ENCODE measurements around the gene OCEL1.

Gene OCEL1

DNA sequence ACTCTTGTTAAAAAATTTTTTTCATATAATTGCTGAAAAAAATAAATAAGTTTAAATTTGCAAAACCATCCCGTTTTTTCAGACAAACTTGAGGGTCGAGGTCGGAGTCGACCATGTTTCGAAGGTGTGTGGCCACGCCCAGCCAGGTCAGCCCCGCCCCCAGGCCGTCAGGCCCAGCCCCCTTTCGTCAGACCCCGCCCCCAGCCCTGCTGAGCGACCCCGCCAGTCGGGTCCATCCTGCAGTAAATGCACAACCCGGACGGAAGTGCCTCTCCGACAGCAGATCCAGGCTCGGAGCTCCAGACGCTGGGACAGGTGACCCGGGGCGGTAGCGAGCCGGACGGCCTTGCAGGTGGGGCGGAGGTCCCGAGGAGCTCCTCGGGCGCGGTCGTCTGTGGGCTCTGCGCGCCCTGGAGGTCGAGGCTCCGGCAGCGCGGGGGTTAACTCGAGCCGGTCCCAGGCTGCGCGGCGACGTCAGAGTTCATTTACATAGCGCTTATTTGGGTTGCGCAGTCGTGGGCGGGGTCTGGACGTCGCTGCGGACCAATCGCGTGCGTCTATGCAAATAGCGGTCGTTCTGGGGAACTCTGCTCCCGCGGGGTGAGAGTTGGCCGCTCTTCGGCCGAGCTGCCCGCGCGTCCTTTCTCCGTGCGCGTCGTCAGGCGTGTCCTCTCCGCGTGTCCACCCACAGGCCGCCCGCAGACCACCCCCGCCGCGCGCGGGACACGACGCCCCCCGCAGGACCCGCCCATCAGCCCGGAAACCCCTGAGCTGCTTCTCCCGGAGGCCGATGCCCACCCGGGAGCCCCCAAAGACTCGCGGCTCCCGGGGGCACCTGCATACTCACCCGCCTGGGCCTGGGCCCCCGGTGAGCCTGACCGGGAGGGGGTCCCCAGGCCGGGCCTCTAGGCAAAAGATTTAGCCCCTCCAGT lies at the start of gene OCEL1 (continued):
- TF ChIP-seq, protein P1, sequence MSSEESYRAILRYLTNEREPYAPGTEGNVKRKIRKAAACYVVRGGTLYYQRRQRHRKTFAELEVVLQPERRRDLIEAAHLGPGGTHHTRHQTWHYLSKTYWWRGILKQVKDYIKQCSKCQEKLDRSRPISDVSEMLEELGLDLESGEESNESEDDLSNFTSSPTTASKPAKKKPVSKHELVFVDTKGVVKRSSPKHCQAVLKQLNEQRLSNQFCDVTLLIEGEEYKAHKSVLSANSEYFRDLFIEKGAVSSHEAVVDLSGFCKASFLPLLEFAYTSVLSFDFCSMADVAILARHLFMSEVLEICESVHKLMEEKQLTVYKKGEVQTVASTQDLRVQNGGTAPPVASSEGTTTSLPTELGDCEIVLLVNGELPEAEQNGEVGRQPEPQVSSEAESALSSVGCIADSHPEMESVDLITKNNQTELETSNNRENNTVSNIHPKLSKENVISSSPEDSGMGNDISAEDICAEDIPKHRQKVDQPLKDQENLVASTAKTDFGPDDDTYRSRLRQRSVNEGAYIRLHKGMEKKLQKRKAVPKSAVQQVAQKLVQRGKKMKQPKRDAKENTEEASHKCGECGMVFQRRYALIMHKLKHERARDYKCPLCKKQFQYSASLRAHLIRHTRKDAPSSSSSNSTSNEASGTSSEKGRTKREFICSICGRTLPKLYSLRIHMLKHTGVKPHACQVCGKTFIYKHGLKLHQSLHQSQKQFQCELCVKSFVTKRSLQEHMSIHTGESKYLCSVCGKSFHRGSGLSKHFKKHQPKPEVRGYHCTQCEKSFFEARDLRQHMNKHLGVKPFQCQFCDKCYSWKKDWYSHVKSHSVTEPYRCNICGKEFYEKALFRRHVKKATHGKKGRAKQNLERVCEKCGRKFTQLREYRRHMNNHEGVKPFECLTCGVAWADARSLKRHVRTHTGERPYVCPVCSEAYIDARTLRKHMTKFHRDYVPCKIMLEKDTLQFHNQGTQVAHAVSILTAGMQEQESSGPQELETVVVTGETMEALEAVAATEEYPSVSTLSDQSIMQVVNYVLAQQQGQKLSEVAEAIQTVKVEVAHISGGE (tag by site-specific recombination; conservative IDR thresholded peaks at IDR 0.05; ENCODE audit: low read depth) = peak; percentile 87
- TF ChIP-seq ZNF548 (tag by site-specific recombination; IDR thresholded peaks at IDR 0.05) = no peak
- TF ChIP-seq BCL11B (tag by site-specific recombination; IDR thresholded peaks at IDR 0.05; ENCODE audit: low read depth) = peak; percentile 48; the same call in 1 of the 2 replicates

DNA sequence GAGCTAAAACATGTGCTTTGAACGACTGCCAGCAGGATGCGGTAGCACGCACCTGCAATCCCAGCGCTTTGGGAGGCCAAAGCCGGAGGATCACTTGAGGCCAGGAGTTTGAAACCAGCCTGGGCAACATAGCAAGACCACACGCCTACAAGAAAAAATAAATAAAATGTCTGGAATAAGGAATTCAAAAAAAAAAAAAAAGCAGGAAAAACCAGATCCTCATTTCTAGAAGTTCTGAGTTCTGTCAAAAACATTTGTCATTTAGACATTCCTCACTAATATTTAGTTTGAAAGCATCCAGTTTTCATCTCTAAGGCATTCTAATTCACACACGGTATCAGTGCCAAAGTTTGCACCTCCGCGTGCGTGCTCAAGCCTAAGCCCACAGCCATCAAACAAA lies 47.7 kb upstream of the OCEL1 start:
- CTCF ChIA-PET = interaction anchor here (0.7 kb wide), 1 partner anchor 38 kb away, joined by 4 read pairs; no protein-coding TSS in a partner anchor
- Histone ChIP-seq H3K4me1 (ENCODE audit: control insufficient read depth, insufficient read depth, low read length) (no peaks in the 10 kb centered on the region), H3K36me3 (ENCODE audit: control insufficient read depth in 2 of 2, insufficient read depth in 1 of 2, low read length in 2 of 2) (peaks cover 0 to 22% of the 10 kb centered on the region in 2 experiments; a peak in 2 of 3 replicates), H3K27ac (ENCODE audit: extremely low read depth, low read depth, low read length) (no peak overlapping the region), H3K9me3 (ENCODE audit: control insufficient read depth, insufficient read depth, low read depth, low read length) (no peaks in the 10 kb centered on the region), H3K4me3 (ENCODE audit: low read depth, low read length) (no peak overlapping the region)
- TF ChIP-seq ZNF184 (tag by site-specific recombination; IDR thresholded peaks at IDR 0.05) (no peak), ZBTB1 (tag by site-specific recombination; IDR thresholded peaks at IDR 0.05) (no peak), KLF10 (tag by site-specific recombination; IDR thresholded peaks at IDR 0.05) (no peak), ZNF132 (tag by site-specific recombination; IDR thresholded peaks at IDR 0.05; ENCODE audit: borderline replicate concordance) (no peak), ZNF561 (tag by site-specific recombination; IDR thresholded peaks at IDR 0.05; ENCODE audit: borderline replicate concordance) (no peak), ZNF311 (tag by site-specific recombination; IDR thresholded peaks at IDR 0.05; ENCODE audit: borderline replicate concordance) (no peak), ZNF239 (tag by site-specific recombination; IDR thresholded peaks at IDR 0.05) (no peak), ZNF626 (tag by site-specific recombination; IDR thresholded peaks at IDR 0.05) (no peak), ZBTB21 (tag by site-specific recombination; IDR thresholded peaks at IDR 0.05) (no peak), ZNF148 (tag by site-specific recombination; IDR thresholded peaks at IDR 0.05; ENCODE audit: borderline replicate concordance) (no peak), ZSCAN30 (tag by site-specific recombination; IDR thresholded peaks at IDR 0.05) (no peak), ZNF121 (tag by site-specific recombination; IDR thresholded peaks at IDR 0.05) (no peak), ZNF558 (tag by site-specific recombination; IDR thresholded peaks at IDR 0.05) (no peak), ZNF623 (tag by site-specific recombination; IDR thresholded peaks at IDR 0.05) (no peak)
- TF ChIP-seq, protein P2, sequence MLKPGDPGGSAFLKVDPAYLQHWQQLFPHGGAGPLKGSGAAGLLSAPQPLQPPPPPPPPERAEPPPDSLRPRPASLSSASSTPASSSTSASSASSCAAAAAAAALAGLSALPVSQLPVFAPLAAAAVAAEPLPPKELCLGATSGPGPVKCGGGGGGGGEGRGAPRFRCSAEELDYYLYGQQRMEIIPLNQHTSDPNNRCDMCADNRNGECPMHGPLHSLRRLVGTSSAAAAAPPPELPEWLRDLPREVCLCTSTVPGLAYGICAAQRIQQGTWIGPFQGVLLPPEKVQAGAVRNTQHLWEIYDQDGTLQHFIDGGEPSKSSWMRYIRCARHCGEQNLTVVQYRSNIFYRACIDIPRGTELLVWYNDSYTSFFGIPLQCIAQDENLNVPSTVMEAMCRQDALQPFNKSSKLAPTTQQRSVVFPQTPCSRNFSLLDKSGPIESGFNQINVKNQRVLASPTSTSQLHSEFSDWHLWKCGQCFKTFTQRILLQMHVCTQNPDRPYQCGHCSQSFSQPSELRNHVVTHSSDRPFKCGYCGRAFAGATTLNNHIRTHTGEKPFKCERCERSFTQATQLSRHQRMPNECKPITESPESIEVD (tag by site-specific recombination; IDR thresholded peaks at IDR 0.05) = no peak
- TF ChIP-seq, protein P3, sequence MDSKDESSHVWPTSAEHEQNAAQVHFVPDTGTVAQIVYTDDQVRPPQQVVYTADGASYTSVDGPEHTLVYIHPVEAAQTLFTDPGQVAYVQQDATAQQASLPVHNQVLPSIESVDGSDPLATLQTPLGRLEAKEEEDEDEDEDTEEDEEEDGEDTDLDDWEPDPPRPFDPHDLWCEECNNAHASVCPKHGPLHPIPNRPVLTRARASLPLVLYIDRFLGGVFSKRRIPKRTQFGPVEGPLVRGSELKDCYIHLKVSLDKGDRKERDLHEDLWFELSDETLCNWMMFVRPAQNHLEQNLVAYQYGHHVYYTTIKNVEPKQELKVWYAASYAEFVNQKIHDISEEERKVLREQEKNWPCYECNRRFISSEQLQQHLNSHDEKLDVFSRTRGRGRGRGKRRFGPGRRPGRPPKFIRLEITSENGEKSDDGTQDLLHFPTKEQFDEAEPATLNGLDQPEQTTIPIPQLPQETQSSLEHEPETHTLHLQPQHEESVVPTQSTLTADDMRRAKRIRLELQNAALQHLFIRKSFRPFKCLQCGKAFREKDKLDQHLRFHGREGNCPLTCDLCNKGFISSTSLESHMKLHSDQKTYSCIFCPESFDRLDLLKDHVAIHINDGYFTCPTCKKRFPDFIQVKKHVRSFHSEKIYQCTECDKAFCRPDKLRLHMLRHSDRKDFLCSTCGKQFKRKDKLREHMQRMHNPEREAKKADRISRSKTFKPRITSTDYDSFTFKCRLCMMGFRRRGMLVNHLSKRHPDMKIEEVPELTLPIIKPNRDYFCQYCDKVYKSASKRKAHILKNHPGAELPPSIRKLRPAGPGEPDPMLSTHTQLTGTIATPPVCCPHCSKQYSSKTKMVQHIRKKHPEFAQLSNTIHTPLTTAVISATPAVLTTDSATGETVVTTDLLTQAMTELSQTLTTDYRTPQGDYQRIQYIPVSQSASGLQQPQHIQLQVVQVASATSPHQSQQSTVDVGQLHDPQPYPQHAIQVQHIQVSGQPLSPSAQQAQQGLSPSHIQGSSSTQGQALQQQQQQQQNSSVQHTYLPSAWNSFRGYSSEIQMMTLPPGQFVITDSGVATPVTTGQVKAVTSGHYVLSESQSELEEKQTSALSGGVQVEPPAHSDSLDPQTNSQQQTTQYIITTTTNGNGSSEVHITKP (tag by site-specific recombination; IDR thresholded peaks at IDR 0.05) = no peak
- POLR2A ChIA-PET = no interaction called here

Measured in HEK293 (cell line).